H7 (cell line): ENCODE data around the gene CACNA1B. TPM values are rescaled to one million over a fixed set of nuclear protein-coding genes. Genes with fewer than 3 reads are reported as not detected.

Experiments used
- DNase-seq: peaks from one replicate; pipeline ENCODE4 v3.0.0; 2012
- H3K27me3 ChIP-seq: 2 replicates; pipeline ENCODE4 v1.6.0; 2011; ENCODE audit warnings: mild to moderate bottlenecking, low read length; ENCODE audit not compliant: control insufficient read depth, insufficient read depth
- H3K36me3 ChIP-seq: replicated peaks from 2 replicates; pipeline ENCODE4 v1.5.1; 2011; ENCODE audit warnings: low read length; ENCODE audit not compliant: control insufficient read depth, insufficient read depth
- H3K4me3 ChIP-seq: 2 replicates; pipeline ENCODE4 v1.5.1; 2011; ENCODE audit warnings: low read depth, mild to moderate bottlenecking, control low read depth, low read length, moderate library complexity; ENCODE audit not compliant: insufficient read depth
- total RNA-seq: library from RNA; depleted of rRNA; stranded (reverse); fragments of >200 nt; shearing (Covaris generic); gene quantifications from 2 replicates; pipeline ENCODE4 v1.2.3, GENCODE V29; 2014

The CACNA1B gene
- total RNA-seq, 1 experiment from 2014 or later = 1.4 TPM

- no peak overlapping the region for H3K4me3 ChIP-seq
- no peaks in the 10 kb centered on the region for H3K27me3 ChIP-seq
- no peak for DNase-seq
- no peaks in the 10 kb centered on the region for H3K36me3 ChIP-seq
Observed at GRCh38 chr9:138007566-138007917, 130.0 kb downstream of the CACNA1B start.

- Histone ChIP-seq H3K27me3 (no peaks in the 10 kb centered on the region), H3K4me3 (no peak overlapping the region), H3K36me3 (no peaks in the 10 kb centered on the region)
- DNase-seq = no peak
Observed at GRCh38 chr9:138007918-138008841, 130.6 kb downstream of the CACNA1B start.

- DNase-seq = peak; percentile 12
- H3K36me3 ChIP-seq = no peaks in the 10 kb centered on the region
- H3K4me3 ChIP-seq = no peak overlapping the region
- H3K27me3 ChIP-seq = no peaks in the 10 kb centered on the region
Observed at GRCh38 chr9:138009016-138009802, 131.6 kb downstream of the CACNA1B start.

GRCh38 chr9:138009803-138010690, 132.5 kb downstream of the CACNA1B start:
- no peak overlapping the region for H3K4me3 ChIP-seq
- no peaks in the 10 kb centered on the region for H3K27me3 ChIP-seq
- DNase-seq = peak; percentile 27
- no peaks in the 10 kb centered on the region for H3K36me3 ChIP-seq

- Histone ChIP-seq H3K4me3 (no peak overlapping the region), H3K27me3 (no peaks in the 10 kb centered on the region), H3K36me3 (no peaks in the 10 kb centered on the region)
- DNase-seq = peak; percentile 19
Observed at GRCh38 chr9:138010861-138011260, 133.3 kb downstream of the CACNA1B start.

- Histone ChIP-seq H3K4me3 (no peak overlapping the region), H3K36me3 (no peaks in the 10 kb centered on the region), H3K27me3 (no peaks in the 10 kb centered on the region)
- peak; percentile 13 for DNase-seq
Observed at GRCh38 chr9:138011951-138012500, 134.4 kb downstream of the CACNA1B start.

GRCh38 chr9:138013273-138013672, 135.7 kb downstream of the CACNA1B start:
- no peak overlapping the region for H3K4me3 ChIP-seq
- H3K27me3 ChIP-seq = no peaks in the 10 kb centered on the region
- DNase-seq = no peak
- H3K36me3 ChIP-seq = no peaks in the 10 kb centered on the region

GRCh38 chr9:138013836-138014562, 136.4 kb downstream of the CACNA1B start:
- no peaks in the 10 kb centered on the region for H3K36me3 ChIP-seq
- peak; percentile 15 for DNase-seq
- no peaks in the 10 kb centered on the region for H3K27me3 ChIP-seq
- H3K4me3 ChIP-seq = no peak overlapping the region

- Histone ChIP-seq H3K36me3 (no peaks in the 10 kb centered on the region), H3K27me3 (no peaks in the 10 kb centered on the region), H3K4me3 (no peak overlapping the region)
- peak; percentile 10 for DNase-seq
Observed at GRCh38 chr9:138014563-138014945, 137.0 kb downstream of the CACNA1B start.

GRCh38 chr9:138015021-138015829, 137.6 kb downstream of the CACNA1B start:
- Histone ChIP-seq H3K27me3 (no peaks in the 10 kb centered on the region), H3K36me3 (no peaks in the 10 kb centered on the region), H3K4me3 (no peak overlapping the region)
- peak; percentile 18 for DNase-seq

GRCh38 chr9:138016406-138017187, 139.0 kb downstream of the CACNA1B start:
- H3K36me3 ChIP-seq = no peaks in the 10 kb centered on the region
- H3K27me3 ChIP-seq = no peaks in the 10 kb centered on the region
- no peak overlapping the region for H3K4me3 ChIP-seq
- DNase-seq = peak; percentile 22

- no peaks in the 10 kb centered on the region for H3K36me3 ChIP-seq
- H3K27me3 ChIP-seq = no peaks in the 10 kb centered on the region
- no peak overlapping the region for H3K4me3 ChIP-seq
- DNase-seq = peak; percentile 11
Observed at GRCh38 chr9:138017200-138017599, 139.6 kb downstream of the CACNA1B start.
